Duodenal mucosa (tissue), 2 donors: ENCODE data around the gene TEX55.
"Not testable (repeated sequence)": the region's sequence is repeated elsewhere in the genome, so short reads cannot be mapped to it uniquely, and the experiment has no call there.

ENCODE experiments used
- H3K27ac ChIP-seq: one replicate; pipeline ENCODE4 v1.7.0; 2013; ENCODE audit warnings: low read depth, low read length
- H3K27me3 ChIP-seq, 2 donors: one replicate each; pipeline ENCODE4 v1.7.0; 2013; ENCODE audit warnings: low read length in 2 of 2, control low read depth in 1 of 2; ENCODE audit not compliant: insufficient read depth in 2 of 2, control insufficient read depth in 1 of 2
- H3K36me3 ChIP-seq, 2 donors: one replicate each; pipeline ENCODE4 v1.7.0; 2013; ENCODE audit warnings: low read length in 2 of 2, control low read depth in 1 of 2; ENCODE audit not compliant: insufficient read depth in 2 of 2, control insufficient read depth in 1 of 2
- H3K4me1 ChIP-seq, 2 donors: one replicate each; pipeline ENCODE4 v1.7.0; 2013; ENCODE audit warnings: low read length in 2 of 2, control low read depth in 1 of 2; ENCODE audit not compliant: insufficient read depth in 2 of 2, control insufficient read depth in 1 of 2
- H3K4me3 ChIP-seq, 2 donors: one replicate each; pipeline ENCODE4 v1.7.0; 2013; ENCODE audit warnings: low read length in 2 of 2, low read depth in 1 of 2
- H3K9ac ChIP-seq, 2 donors: one replicate each; pipeline ENCODE4 v1.7.0; 2013; ENCODE audit warnings: low read length in 2 of 2, low read depth in 1 of 2
- H3K9me3 ChIP-seq, 2 donors: one replicate each; pipeline ENCODE4 v1.7.0; 2013; ENCODE audit warnings: low read length in 2 of 2, control low read depth in 1 of 2; ENCODE audit not compliant: control insufficient read depth in 1 of 2

TEX55 gene

DNA sequence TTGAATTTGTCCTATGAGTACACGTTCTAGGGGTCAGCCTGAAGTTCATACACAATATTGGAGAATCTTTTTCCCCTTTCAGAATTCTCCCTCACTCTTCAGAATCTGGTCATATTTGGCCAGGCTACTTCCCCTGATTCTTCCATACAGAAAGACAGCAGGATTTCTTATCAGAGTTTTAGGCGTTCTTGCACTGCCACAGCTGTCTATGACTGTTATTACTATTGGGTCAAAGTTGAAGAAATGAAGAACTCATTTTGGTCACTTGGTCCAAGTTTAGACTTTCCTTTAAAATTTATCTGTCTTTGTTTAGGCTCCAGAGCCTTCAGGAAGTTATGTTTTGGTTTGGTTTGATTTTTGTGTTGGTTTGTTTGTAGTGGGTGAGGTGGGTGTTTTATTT, 12.0 kb downstream of the TEX55 start:
- H3K27ac ChIP-seq, result no peak overlapping the region
- H3K4me1 ChIP-seq, result no peaks in the 10 kb centered on the region
- no peak overlapping the region for H3K9ac ChIP-seq
- H3K9me3 ChIP-seq, result peaks cover 0 to 6% of the 10 kb centered on the region in 2 donors
- no peaks in the 10 kb centered on the region for H3K27me3 ChIP-seq
- no peak overlapping the region for H3K4me3 ChIP-seq
- H3K36me3 ChIP-seq, result no peaks in the 10 kb centered on the region

DNA sequence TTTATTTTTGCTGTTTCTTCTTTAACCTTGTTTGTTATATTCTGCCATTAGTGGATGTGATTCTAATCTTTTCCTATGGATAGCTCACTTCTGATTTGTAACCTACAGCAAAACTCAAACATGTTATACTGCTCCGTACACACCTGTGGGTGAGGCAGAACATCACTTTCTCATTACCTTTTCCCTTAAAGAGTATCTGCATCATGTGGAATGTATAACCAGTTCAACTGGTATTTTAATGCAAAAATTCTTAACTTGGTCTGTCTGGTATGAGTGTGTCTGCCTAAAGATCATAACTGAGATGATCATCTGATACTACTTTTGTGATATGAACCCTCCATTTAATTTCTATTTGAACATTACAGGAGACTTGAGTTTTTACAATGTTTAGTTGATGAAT, 14.4 kb downstream of the TEX55 start:
- Histone ChIP-seq H3K9me3 (peaks cover 0 to 5% of the 10 kb centered on the region in 2 donors), H3K9ac (no peak overlapping the region), H3K27ac (no peak overlapping the region), H3K4me3 (no peak overlapping the region), H3K4me1 (no peaks in the 10 kb centered on the region), H3K27me3 (no peaks in the 10 kb centered on the region), H3K36me3 (no peaks in the 10 kb centered on the region)

DNA sequence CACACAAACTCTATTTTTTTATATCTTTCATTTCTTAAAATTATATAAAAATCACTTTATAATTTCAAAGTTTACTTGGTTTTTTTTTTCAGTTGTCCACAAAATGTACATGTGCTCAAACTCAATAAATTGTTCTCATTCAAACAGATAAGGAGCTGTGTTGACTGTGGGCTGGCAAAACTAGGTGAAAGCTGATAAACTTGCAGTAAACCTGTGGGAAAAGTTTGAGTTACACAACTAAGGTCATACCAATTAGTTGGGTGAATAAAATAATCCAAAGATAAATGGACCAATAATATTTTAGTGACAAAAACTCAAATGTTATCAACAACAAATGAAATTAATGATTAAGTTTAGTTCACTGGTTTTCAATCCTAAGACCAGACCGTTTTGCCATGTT, 14.8 kb downstream of the TEX55 start:
- H3K4me1 ChIP-seq, result no peaks in the 10 kb centered on the region
- H3K9me3 ChIP-seq, result peaks cover 0 to 5% of the 10 kb centered on the region in 2 donors
- H3K27ac ChIP-seq, result no peak overlapping the region
- H3K4me3 ChIP-seq, result no peak overlapping the region
- H3K9ac ChIP-seq, result no peak overlapping the region
- no peaks in the 10 kb centered on the region for H3K27me3 ChIP-seq
- H3K36me3 ChIP-seq, result no peaks in the 10 kb centered on the region

DNA sequence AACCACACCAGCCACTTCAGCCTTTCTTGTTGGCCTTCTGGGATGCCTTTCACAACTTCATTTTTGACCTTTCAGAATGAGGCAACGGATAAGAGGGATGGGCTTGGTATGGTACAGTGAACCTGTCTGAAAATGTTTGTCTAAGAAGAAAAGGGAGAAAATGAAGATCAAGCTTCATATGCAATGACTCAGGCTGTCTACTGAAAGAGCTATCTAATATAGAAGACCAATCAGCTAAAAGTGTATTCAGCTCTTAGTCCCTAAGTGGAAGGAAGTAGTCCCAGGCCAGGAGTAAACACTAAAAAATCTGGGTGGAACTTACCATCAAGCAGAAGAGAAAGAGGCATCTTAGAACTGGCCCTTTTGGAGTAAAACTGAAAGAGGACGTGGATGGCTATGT, 15.3 kb downstream of the TEX55 start:
- no peaks in the 10 kb centered on the region for H3K27me3 ChIP-seq
- H3K36me3 ChIP-seq, result no peaks in the 10 kb centered on the region
- peaks cover 0 to 5% of the 10 kb centered on the region in 2 donors for H3K9me3 ChIP-seq
- no peak overlapping the region for H3K4me3 ChIP-seq
- no peak overlapping the region for H3K27ac ChIP-seq
- no peaks in the 10 kb centered on the region for H3K4me1 ChIP-seq
- H3K9ac ChIP-seq, result no peak overlapping the region

DNA sequence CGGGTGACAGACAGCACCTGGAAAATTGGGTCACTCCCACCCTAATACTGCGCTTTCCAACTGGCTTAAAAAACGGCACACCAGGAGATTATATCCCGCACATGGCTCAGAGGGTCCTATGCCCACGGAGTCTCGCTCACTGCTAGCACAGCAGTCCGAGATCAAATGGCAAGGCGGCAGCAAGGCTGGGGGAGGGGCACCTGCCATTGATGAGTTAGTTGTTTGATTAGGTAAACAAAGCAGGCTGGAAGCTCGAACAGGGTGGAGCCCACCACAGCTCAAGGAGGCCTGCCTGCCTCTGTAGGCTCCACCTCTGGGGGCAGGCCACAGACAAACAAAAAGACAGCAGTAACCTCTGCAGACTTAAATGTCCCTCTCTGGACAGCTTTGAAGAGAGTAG, 18.8 kb downstream of the TEX55 start:
- H3K4me1 ChIP-seq, H3K27ac ChIP-seq, H3K9me3 ChIP-seq, H3K9ac ChIP-seq, H3K27me3 ChIP-seq, H3K36me3 ChIP-seq, H3K4me3 ChIP-seq: not testable (repeated sequence)

DNA sequence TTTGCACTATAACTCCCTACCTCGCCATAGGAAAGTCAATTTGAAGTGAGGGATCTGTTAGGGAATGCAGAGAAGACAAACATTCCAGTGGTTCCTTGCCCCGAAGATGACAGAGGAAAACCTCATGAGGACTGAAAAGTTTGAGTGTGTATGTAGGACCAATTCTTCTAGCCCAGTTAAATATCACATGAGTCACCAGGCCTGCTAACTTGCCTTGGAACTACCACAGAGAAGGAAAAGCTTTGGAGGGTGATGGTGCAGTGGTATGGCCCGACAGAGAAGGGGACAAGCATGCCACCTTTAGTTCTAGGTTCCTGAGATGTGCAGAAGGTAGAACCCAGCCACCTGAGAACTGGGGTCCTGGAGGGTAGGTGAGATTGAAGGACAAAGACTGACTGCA, 24.9 kb downstream of the TEX55 start:
- H3K9me3 ChIP-seq, result no peaks in the 10 kb centered on the region
- H3K4me3 ChIP-seq, result no peak overlapping the region
- no peak overlapping the region for H3K27ac ChIP-seq
- H3K27me3 ChIP-seq, result no peaks in the 10 kb centered on the region
- H3K36me3 ChIP-seq, result no peaks in the 10 kb centered on the region
- no peak overlapping the region for H3K9ac ChIP-seq
- H3K4me1 ChIP-seq, result no peaks in the 10 kb centered on the region

DNA sequence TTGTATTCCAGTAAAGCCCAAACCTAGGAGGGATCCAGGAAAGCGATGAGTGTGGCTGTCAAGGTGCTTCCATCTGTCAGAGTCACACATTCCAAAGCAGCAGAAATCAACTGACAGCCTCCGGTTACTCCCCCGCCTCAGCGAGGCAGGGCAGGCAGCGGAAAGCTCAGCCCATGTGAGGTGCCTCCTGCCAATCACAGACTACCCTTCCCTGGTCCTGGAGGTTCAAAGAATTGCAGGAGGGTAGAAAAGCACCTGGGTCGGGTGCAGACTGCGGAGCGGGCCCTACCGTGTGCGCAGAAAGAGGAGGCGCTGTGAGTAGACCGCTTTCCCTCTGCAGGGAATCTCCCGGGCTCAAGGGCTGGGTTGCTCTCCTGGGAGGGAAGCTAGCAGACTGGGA, 27.4 kb downstream of the TEX55 start, which contains the start of gene UPK1B:
Gene UPK1B, plus strand, starts transcription at position 274 of the 400 bp plus-strand sequence. CDS start 13,144 bp downstream, outside the sequence.
- Histone ChIP-seq H3K9me3 (no peaks in the 10 kb centered on the region), H3K4me3 (no peak within 1 kb of the TSS), H3K4me1 (no peaks in the 10 kb centered on the region), H3K27me3 (no peaks in the 10 kb centered on the region), H3K27ac (no peak within 1 kb of the TSS), H3K36me3 (no peaks in the 10 kb centered on the region), H3K9ac (no peak within 1 kb of the TSS)

DNA sequence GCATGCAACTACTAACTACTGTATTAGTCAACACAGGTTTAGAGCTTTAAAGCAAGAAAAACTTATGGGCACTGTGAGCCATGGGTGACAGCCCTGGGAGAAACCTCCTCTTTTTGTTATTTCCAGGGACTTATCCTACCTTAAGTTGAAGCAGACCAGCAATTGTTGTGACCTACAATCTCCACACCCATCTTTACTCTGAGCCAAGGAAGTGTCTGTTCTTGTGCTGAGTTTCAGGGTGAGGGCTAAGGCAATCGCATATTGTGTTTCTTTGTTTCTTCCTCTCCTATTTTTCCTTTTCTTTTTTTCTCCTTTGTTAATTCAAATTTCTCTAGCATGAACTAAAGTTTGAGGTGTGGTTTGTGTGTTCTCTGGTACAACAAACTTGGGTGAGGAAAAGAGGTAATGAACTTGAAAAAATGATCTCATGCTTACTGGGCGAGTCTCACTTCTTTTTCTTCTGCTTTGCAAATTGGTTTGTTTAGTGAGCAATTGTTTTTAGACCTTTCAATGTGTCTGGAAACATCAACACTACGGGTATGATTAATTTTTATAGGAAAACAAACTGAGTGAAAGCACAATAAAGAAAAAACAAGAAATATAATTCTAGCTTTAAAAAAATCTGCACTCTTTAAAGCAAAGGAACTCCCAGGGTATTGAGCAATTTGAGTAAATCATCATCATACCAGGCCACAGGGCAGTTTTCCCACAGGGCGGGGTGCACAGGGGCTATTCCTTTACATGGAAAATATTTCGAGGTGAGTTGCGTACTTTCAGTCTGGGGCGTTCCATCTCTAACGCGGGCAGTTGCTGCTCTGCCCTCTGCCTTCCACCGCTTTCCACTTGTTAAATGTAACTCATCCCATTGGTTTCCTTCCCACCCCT, 30.1 kb downstream of the TEX55 start:
- H3K4me3 ChIP-seq, result no peak overlapping the region
- H3K9ac ChIP-seq, result no peak overlapping the region
- no peak overlapping the region for H3K27ac ChIP-seq

DNA sequence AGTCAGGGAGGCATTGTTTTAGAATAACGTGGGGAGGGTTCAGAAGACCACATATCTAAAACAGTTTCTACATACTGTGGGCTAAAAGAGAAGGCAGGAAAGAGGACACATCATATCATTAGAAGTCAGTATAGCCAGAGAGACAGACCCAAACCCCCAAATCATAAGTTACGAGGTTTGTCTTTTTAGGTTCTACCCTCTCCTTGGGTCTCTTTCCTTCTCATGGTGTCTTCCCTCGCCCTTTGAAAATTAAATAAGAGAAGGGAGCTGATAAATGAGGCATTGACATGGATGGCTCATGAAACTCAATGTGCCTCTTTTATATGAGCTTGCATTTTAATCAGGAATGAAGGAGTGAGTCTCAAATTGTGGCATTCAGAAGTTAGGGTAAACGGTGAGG, 30.8 kb downstream of the TEX55 start:
- no peak overlapping the region for H3K9ac ChIP-seq
- no peak overlapping the region for H3K27ac ChIP-seq
- no peaks in the 10 kb centered on the region for H3K27me3 ChIP-seq

More for the DNA sequence above, 30.1 kb downstream of the TEX55 start:
- H3K27me3 ChIP-seq, result no peaks in the 10 kb centered on the region
- H3K4me1 ChIP-seq, result no peaks in the 10 kb centered on the region
- no peaks in the 10 kb centered on the region for H3K9me3 ChIP-seq
- H3K36me3 ChIP-seq, result no peaks in the 10 kb centered on the region

DNA sequence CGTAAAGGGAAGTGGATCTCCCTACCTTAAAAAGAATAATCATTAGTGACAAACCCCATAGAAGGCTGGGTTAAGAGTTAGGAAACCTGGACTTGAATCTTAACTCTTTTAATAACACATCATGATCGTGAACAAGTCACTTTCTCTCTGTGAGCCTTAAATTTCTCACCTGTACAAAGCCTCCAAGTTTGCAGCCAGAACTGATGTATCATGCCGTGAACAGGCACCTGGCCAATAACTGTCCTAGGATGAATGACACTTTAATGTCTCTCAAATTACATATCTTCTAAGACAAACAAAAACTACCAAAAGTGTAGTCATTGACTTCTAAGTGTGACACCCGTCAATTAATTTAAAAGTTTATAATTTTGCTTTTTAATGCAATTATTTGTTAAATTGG, 31.4 kb downstream of the TEX55 start:
- Histone ChIP-seq H3K27me3 (no peaks in the 10 kb centered on the region), H3K27ac (no peak overlapping the region), H3K4me1 (no peaks in the 10 kb centered on the region), H3K4me3 (no peak overlapping the region), H3K9ac (no peak overlapping the region), H3K36me3 (no peaks in the 10 kb centered on the region), H3K9me3 (no peaks in the 10 kb centered on the region)

More for the DNA sequence above, 30.8 kb downstream of the TEX55 start:
- H3K4me3 ChIP-seq, result no peak overlapping the region
- no peaks in the 10 kb centered on the region for H3K9me3 ChIP-seq
- H3K36me3 ChIP-seq, result no peaks in the 10 kb centered on the region
- no peaks in the 10 kb centered on the region for H3K4me1 ChIP-seq
